NCI-H1694 (cell line): Measurements from ENCODE around the gene COPB2.
"Not testable (repeated sequence)": the region's sequence is repeated elsewhere in the genome, so short reads cannot be mapped to it uniquely, and the experiment has no call there.

Experiments
- DNase-seq: peaks from one replicate; lab custom pipeline; 2025; lab: John Stamatoyannopoulos, UW

Gene COPB2

GRCh38 chr3:139389552-139390368 is at the start of gene COPB2:
Gene COPB2 (minus strand): TSS chr3:139389647. CDS start chr3:139389550, 97 bp downstream.
- DNase-seq: peak; percentile 96

DNA sequence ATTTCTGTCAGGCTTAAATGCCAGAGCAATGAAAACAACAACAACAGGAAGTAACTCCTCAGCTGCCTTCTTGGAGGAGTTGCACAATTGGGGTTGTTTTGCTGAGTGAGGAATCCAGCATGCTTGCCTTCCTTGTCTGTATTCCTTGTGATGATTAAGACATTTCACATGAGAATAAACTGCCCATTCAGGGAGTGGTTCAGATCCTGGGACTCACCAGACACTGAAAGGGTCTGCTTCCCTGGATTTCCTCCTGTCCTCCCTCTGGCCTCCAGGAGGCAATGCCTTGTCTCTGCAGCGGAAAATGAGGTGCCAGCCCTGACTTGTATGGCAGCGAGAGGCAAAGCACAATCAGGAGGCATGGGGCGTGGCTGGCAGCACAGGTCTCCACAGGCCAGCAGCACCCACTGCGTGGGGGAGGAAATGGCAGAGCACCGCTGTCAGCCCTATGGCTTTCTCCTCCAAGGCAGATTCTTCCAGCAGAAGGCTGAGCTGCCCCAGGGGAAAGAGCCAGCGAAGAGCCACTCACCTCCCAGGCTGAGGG is 45.4 kb upstream of the COPB2 start:
- no peak for DNase-seq

GRCh38 chr3:139434228-139434627 is 44.8 kb upstream of the COPB2 start:
- DNase-seq: no peak

- DNase-seq: no peak
These were observed 43.6 kb upstream of the COPB2 start for GRCh38 chr3:139433089-139433488.

DNA sequence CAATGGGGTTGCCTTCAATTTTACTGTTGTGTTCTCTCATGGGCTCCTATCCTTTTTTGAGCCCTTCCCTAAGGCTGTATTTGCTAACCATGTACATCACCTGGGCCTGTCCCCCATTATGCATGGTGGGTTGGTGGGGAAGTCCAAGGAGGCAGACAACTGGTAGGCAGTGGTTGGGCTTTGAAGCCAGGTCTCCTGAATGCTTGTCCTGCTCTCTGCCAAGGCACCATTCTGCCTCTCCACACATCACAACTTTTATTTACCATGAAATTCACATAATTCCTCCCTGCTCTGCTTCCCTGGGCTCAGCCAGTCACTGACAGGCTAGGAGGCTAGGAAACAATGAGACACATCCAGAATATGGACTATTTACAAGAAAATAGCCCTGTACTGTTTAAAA is 41.0 kb upstream of the COPB2 start:
- no peak for DNase-seq

- peak; percentile 95 for DNase-seq
These were observed 38.0 kb upstream of the COPB2 start for GRCh38 chr3:139427283-139428060.

DNA sequence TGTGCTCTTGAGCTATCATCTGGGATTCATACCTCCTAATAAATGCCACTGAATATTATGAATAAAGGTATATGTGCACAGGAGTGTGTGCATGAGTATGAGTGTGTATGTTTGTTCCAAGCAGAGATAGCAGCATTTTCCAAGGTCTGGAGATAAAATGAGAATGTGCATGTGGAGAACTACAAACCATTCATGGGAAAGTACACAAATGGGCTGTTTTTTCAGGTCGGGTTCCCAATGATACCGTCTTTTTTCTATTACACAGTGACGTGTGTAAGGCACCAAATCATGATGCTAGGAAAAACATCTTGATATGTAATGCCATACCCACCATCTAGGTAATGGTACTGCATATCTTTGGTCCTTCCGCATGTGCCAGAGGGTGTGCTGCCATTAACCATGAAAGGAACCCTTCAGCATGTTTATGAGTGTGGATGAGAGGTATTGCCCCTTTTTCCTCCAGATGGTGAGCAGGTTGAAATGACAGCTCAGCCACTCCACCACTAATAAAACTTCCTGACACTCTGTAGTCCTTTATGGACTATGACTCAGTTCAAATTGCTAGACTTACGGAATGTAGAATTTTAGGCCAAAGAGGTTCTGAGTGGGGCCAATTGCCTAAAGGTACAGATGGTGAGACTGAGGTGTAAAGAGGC is 36.4 kb upstream of the COPB2 start:
- no peak for DNase-seq

DNA sequence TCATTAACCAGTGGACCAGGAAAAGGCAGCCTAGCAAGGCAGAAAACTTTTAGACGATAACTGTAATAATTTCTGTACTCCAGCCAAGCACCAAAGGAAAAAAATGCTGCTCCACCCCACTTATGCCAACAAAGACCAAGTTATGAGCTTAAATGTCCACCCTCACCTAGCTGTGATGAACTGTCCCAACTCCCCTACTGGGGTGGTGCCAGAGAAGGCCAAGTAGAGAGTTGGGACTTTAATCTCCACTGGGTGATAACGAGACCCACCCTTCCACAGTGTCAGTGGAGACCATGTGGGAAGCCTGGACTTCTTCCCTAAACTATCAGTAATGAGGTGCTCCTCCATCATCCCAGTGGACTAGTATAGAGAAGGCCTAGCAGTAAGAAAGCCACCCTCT is 33.8 kb upstream of the COPB2 start:
- DNase-seq: no peak

GRCh38 chr3:139421460-139421859 is 32.0 kb upstream of the COPB2 start:
- no peak for DNase-seq

DNA sequence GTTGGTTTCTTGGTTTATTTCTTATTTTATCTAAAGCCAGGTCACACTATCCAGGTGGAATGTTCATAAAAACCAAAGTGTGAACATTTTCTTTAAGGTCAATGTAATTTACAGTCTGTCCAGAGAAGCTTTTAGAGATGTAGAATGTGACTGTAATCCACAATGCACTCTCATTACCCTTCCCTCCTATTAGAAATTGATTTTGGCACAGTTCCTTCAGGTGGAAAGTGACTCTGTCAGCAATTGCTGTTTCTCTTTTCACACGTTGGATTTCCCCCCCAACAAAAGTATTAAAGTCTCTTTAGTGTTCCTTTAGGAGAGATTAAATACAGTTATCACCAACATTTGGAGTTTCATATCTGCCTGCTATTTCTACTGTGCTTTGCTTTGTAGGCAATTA is 31.6 kb upstream of the COPB2 start:
- DNase-seq: no peak

- DNase-seq: no peak
These were observed 28.7 kb upstream of the COPB2 start for GRCh38 chr3:139418144-139418543.

GRCh38 chr3:139416275-139416674 is 26.8 kb upstream of the COPB2 start:
- DNase-seq: no peak

DNA sequence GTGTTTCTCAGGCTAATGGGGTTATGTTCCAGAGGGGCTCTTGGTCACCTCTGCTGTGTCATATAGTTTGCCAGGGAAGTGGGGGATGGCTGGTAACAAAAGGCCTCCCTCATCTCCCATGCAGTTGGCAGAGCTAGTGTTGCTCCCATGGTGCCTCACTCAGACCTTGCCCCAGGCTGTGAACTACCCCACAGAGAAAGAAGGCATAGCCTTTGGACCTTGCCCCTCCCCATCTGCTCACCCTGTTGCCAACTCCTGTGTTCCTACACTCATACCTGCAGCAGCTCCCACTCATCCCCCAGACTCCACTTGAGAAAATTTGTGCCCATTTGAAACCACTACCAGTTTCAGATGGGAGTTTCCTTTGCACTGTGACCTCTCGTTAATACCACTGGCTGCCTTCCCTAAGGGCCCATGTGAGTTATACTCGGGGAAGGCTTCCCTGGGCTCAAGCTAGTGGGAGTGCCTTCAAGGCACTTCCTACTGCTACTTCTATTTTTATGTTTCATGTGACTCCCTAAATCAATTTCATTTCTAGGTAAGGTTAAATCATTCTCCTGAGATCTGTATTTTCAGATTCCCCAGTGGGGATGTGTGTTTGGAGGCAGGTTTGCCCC is 25.3 kb upstream of the COPB2 start:
- DNase-seq: no peak

- DNase-seq: not testable (repeated sequence)
These were observed 23.4 kb upstream of the COPB2 start for GRCh38 chr3:139412891-139413290.

DNA sequence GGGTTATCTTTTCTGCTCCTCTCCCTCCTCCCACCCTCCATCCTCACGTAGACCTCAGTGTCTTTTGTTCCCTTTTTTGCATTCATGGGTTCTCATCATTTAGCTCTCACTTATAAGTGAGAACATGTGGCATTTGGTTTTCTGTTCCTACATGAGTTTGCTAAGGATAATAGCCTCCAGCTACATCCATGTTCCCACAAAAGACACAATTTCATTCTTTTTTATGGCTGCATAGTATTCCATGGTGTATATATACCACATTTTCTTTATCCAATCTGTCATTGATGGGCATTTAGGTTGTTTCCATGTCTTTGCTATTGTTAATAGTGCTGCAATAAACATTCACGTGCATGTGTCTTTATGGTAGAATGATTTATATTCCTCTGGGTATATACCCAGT is 11.7 kb upstream of the COPB2 start:
- not testable (repeated sequence) for DNase-seq

DNA sequence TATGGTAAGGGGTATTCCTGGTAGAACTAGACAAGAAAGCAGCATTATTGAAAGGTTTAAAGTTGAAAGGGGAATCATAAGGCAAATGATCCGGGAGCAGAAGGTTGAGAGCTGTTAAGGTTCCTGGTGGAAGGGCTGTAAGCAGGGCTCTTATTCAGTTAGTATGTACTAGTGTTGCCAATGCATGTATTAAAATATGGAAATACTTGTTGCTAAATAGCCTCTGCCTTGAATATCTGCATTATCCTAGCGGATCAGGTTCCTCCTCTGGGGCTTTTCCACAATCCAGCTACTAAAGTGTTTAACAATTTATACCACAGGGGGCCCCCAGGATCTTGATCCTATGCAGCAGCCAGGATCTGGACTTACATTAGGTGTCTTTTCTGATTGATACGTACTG is 7.3 kb upstream of the COPB2 start:
- no peak for DNase-seq

GRCh38 chr3:139394116-139394515 is 4.7 kb upstream of the COPB2 start:
- DNase-seq: no peak

DNA sequence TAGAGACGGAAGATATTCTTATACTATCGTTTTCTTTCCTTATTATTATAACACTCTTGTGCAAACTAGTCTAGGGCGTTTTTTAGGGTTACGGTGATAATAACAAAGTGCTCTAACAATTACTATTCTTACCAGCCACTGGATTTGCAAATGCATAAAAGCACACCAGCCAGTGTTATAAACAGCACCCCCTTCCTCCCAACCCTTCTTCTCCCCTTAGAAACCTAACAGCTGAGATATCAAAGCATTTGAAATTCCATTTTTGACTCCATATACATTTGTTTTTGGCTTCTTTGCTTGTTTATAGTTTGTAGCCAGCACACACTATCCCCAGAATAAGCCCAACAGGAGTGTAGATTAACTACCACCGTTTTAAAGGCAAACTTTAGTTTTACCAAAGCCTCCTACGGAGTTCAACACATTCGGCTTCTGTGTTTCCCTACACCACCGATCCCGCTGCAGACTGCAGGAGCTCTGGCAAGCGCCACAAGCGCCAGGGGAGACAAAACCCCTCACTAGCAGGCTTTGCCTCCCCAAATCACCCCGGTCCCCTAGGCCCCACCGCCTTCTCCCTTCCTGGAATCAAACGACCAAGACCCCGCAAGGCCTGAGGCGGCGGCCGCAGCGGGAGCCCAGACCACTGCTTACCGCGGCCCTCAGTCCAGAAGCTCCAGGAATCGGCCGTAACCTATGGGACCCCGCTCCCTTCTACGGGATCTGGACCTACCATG is 461 bp downstream of the COPB2 start:
- no peak for DNase-seq

DNA sequence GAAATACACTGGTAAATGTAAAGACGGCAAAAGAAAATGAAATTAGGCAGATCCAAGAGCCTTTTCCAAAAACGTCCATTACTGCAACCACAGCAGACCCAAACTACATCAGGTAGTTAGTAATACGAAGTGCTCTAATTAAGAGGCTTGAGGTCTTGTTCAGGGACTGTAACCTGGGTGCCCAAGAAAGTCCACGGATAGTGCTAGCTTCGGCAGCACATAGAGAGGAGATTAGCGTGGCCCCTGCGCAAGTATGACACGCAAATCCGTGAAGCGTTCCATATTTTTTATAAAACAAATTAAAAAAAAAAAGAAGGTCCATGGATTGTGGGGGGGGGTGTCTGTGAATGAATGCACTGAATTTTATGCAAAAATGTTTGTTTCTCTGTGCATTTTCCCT is 1.4 kb downstream of the COPB2 start:
- DNase-seq: no peak

- not testable (repeated sequence) for DNase-seq
These were observed 7.2 kb downstream of the COPB2 start for GRCh38 chr3:139382291-139382690.

GRCh38 chr3:139380575-139380974 is 8.9 kb downstream of the COPB2 start:
- DNase-seq: no peak
